K562 (cell line): ENCODE results near the gene HPSE2. TPM values are rescaled to one million over a fixed set of nuclear protein-coding genes. Genes with fewer than 3 reads are reported as not detected.

ENCODE experiments used
- MGA ChIP-seq: fragments of 450-650 bp; IDR thresholded peaks from 2 replicates; pipeline ENCODE4 v1.6.1; 2016; ENCODE audit warnings: mild to moderate bottlenecking, moderate library complexity
- TAL1 ChIP-seq: fragments of 450-650 bp; IDR thresholded peaks from 2 replicates; pipeline ENCODE4 v1.6.1; 2016; ENCODE audit warnings: mild to moderate bottlenecking
- ZNF318 ChIP-seq, 2 experiments: fragments of 450-650 bp; IDR thresholded peaks; 2 replicates each; pipeline ENCODE4 v1.6.1; 2016; ENCODE audit warnings: mild to moderate bottlenecking in 2 of 2, borderline replicate concordance in 1 of 2, low read depth in 1 of 2, moderate library complexity in 1 of 2
- polyA plus RNA-seq, 8 experiments: library from polyadenylated mRNA; depleted of rRNA in 4 of 8; stranded (reverse) in 5 of 8; unstranded in 3 of 8; fragments of >200 nt; fragmentation: Nextera tagmentation in 2 of 8; fragmentation: Illumina TruSeq in 1 of 8; extraction: Ambion mirVana in 2 of 8; extraction: Trizol in 1 of 8; gene quantifications; 2 replicates each; pipeline versions ENCODE4 v1.2.1 to v1.2.3, GENCODE V29; 2011 to 2014; ENCODE audit warnings: inconsistent platforms in 1 of 8, missing spikeins in 1 of 8
- total RNA-seq, 7 experiments: library from RNA; depleted of rRNA in 6 of 7; stranded (reverse); fragments of >200 nt in 6 of 7; fragmentation: Illumina TruSeq in 2 of 7; extraction: Trizol in 2 of 7; gene quantifications; 2 replicates each; pipeline versions ENCODE4 v1.2.1 to v1.2.3, GENCODE V29; 2011 to 2021; ENCODE audit warnings: low replicate concordance in 1 of 7

HPSE2 gene
- total and polyA plus RNA-seq, 9 of the 15 experiments (the other 6 are each of a cell fraction or from before 2014, with no cell fraction given), result 0.03 to 0.10 (median 0.04) TPM; not detected in 2

GRCh38 chr10:98825741-98826140, 409.9 kb downstream of the HPSE2 start (continued):
- TF ChIP-seq MGA (no peak), TAL1 (no peak), ZNF318 (IDR thresholded peaks at IDR 0.05; ENCODE audit: borderline replicate concordance in 1 of 2, low read depth in 1 of 2) (no peak)
